SK-N-SH treated with all-trans-retinoic acid at 6 μM for 48 hours (cell line): Measurements from ENCODE around the gene LBH.

ENCODE experiments used
- ATAC-seq: fragments of 200-7000 bp; cut with Tn5 transposase; 3 replicates; pipeline ENCODE4 v1.9.1; 2020; ENCODE audit warnings: mild to moderate bottlenecking, moderate library complexity
- ARNTL ChIP-seq: fragments of 450-650 bp; formaldehyde crosslinking; IDR thresholded peaks from 2 replicates; pipeline ENCODE4 v1.5.0; 2020; ENCODE audit warnings: low read depth, mild to moderate bottlenecking, moderate library complexity, borderline replicate concordance
- BACH2 ChIP-seq: fragments of 250-450 bp; sonication (Bioruptor Pico); IDR thresholded peaks from 2 replicates; pipeline ENCODE4 v1.9.0; 2021; ENCODE audit warnings: mild to moderate bottlenecking, borderline replicate concordance
- ESRRG ChIP-seq: fragments of 250-450 bp; sonication (Bioruptor Pico); IDR thresholded peaks from 2 replicates; pipeline ENCODE4 v1.6.1; 2021; ENCODE audit warnings: mild to moderate bottlenecking
- GLIS3 ChIP-seq: fragments of 250-450 bp; sonication (Bioruptor Pico); IDR thresholded peaks from 2 replicates; pipeline ENCODE4 v1.5.0; 2020; ENCODE audit warnings: mild to moderate bottlenecking, moderate library complexity
- ISL1 ChIP-seq: fragments of 250-450 bp; sonication (Bioruptor Pico); IDR thresholded peaks from 2 replicates; pipeline ENCODE4 v2.1.2; 2022; ENCODE audit warnings: mild to moderate bottlenecking, moderate library complexity
- OSR1 ChIP-seq: fragments of 250-450 bp; sonication (Bioruptor Pico); IDR thresholded peaks from 2 replicates; pipeline ENCODE4 v1.8.0; 2022; ENCODE audit warnings: moderate library complexity, mild to moderate bottlenecking, inconsistent platforms
- PPARA ChIP-seq: fragments of 250-450 bp; sonication (Bioruptor Pico); IDR thresholded peaks from 2 replicates; pipeline ENCODE4 v1.5.0; 2020; ENCODE audit warnings: mild to moderate bottlenecking, borderline replicate concordance
- RARB ChIP-seq: fragments of 250-450 bp; sonication (Bioruptor Pico); IDR thresholded peaks from 2 replicates; pipeline ENCODE4 v1.8.0; 2021; ENCODE audit warnings: mild to moderate bottlenecking, moderate library complexity
- SNAI2 ChIP-seq: fragments of 250-450 bp; sonication (Bioruptor Pico); IDR thresholded peaks from 2 replicates; pipeline ENCODE4 v1.5.0; 2020; ENCODE audit warnings: mild to moderate bottlenecking, moderate library complexity
- TCF4 ChIP-seq: fragments of 250-450 bp; sonication (Bioruptor Pico); IDR thresholded peaks from 2 replicates; pipeline ENCODE4 v1.8.0; 2021; ENCODE audit warnings: mild to moderate bottlenecking, moderate library complexity, borderline replicate concordance
- TOX ChIP-seq: fragments of 250-450 bp; sonication (Bioruptor Pico); IDR thresholded peaks from 2 replicates; pipeline ENCODE4 v1.8.0; 2021; ENCODE audit warnings: mild to moderate bottlenecking, moderate library complexity, borderline replicate concordance
- ZC3H10 ChIP-seq: fragments of 250-450 bp; sonication (Bioruptor Pico); IDR thresholded peaks from 2 replicates; pipeline ENCODE4 v1.5.1; 2021; ENCODE audit warnings: mild to moderate bottlenecking, moderate library complexity
- ZFP3 ChIP-seq: fragments of 250-450 bp; sonication (Bioruptor Pico); IDR thresholded peaks from 2 replicates; pipeline ENCODE4 v1.5.0; 2020; ENCODE audit warnings: mild to moderate bottlenecking, moderate library complexity
- ZFP30 ChIP-seq: fragments of 450-650 bp; formaldehyde crosslinking; IDR thresholded peaks from 2 replicates; pipeline ENCODE4 v1.5.0; 2022; ENCODE audit warnings: mild to moderate bottlenecking, moderate library complexity
- ZNF565 ChIP-seq: fragments of 450-650 bp; formaldehyde crosslinking; conservative IDR thresholded peaks from 2 replicates; pipeline ENCODE4 v1.5.0; 2020; ENCODE audit warnings: low read depth, mild to moderate bottlenecking, moderate library complexity
- ZNF70 ChIP-seq: fragments of 450-650 bp; formaldehyde crosslinking; IDR thresholded peaks from 2 replicates; pipeline ENCODE4 v1.5.0; 2020; ENCODE audit warnings: mild to moderate bottlenecking, moderate library complexity
- TF ChIP-seq, protein P1 (sequence below): fragments of 250-450 bp; sonication (Bioruptor Pico); IDR thresholded peaks from 2 replicates; pipeline ENCODE4 v1.5.1; 2020; ENCODE audit warnings: low read depth, mild to moderate bottlenecking, moderate library complexity
- TF ChIP-seq, protein P2 (sequence below): fragments of 250-450 bp; sonication (Bioruptor Pico); IDR thresholded peaks from 2 replicates; pipeline ENCODE4 v1.8.0; 2021; ENCODE audit warnings: low read depth, mild to moderate bottlenecking, moderate library complexity, borderline replicate concordance
- TF ChIP-seq, protein P3 (sequence below): fragments of 250-450 bp; sonication (Bioruptor Pico); IDR thresholded peaks from 2 replicates; pipeline ENCODE4 v1.8.0; 2020; ENCODE audit warnings: mild to moderate bottlenecking, moderate library complexity, borderline replicate concordance
- TF ChIP-seq, protein P4 (sequence below): fragments of 250-450 bp; sonication (Bioruptor Pico); IDR thresholded peaks from 2 replicates; pipeline ENCODE4 v1.5.1; 2021; ENCODE audit warnings: mild to moderate bottlenecking, moderate library complexity
- TF ChIP-seq, protein P5 (sequence below): fragments of 250-450 bp; sonication (Bioruptor Pico); IDR thresholded peaks from 2 replicates; pipeline ENCODE4 v1.5.0; 2020; ENCODE audit warnings: mild to moderate bottlenecking, moderate library complexity

The LBH gene

DNA sequence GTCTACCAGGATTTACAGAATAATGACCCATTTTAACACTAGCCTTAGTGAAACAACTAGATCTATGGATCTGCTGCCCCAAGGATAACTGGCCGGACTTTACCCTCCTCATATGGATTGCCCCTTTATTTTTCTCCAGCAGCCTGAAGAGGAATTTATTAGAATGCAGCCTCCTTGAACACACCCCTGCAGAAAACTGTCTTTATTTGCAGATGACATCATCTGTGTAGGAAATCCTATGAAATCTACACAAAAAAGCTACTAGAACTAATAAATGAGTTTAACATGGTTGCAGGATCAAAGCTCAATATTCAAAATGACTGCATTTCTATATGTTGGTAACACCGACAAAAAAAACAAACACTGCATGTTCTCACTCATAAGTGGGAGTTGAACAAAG lies 29.6 kb downstream of the LBH start:
- no peak for ATAC-seq
- TF ChIP-seq, protein P1, sequence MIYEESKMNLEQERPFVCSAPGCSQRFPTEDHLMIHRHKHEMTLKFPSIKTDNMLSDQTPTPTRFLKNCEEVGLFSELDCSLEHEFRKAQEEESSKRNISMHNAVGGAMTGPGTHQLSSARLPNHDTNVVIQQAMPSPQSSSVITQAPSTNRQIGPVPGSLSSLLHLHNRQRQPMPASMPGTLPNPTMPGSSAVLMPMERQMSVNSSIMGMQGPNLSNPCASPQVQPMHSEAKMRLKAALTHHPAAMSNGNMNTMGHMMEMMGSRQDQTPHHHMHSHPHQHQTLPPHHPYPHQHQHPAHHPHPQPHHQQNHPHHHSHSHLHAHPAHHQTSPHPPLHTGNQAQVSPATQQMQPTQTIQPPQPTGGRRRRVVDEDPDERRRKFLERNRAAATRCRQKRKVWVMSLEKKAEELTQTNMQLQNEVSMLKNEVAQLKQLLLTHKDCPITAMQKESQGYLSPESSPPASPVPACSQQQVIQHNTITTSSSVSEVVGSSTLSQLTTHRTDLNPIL: no peak
- no peak for TF ChIP-seq ZC3H10
- TF ChIP-seq PPARA: no peak
- TF ChIP-seq ZNF70: no peak
- TF ChIP-seq, protein P2, sequence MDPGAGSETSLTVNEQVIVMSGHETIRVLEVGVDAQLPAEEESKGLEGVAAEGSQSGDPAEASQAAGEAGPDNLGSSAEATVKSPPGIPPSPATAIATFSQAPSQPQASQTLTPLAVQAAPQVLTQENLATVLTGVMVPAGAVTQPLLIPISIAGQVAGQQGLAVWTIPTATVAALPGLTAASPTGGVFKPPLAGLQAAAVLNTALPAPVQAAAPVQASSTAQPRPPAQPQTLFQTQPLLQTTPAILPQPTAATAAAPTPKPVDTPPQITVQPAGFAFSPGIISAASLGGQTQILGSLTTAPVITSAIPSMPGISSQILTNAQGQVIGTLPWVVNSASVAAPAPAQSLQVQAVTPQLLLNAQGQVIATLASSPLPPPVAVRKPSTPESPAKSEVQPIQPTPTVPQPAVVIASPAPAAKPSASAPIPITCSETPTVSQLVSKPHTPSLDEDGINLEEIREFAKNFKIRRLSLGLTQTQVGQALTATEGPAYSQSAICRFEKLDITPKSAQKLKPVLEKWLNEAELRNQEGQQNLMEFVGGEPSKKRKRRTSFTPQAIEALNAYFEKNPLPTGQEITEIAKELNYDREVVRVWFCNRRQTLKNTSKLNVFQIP (CRISPR knock-in tag): no peak
- TF ChIP-seq, protein P3, sequence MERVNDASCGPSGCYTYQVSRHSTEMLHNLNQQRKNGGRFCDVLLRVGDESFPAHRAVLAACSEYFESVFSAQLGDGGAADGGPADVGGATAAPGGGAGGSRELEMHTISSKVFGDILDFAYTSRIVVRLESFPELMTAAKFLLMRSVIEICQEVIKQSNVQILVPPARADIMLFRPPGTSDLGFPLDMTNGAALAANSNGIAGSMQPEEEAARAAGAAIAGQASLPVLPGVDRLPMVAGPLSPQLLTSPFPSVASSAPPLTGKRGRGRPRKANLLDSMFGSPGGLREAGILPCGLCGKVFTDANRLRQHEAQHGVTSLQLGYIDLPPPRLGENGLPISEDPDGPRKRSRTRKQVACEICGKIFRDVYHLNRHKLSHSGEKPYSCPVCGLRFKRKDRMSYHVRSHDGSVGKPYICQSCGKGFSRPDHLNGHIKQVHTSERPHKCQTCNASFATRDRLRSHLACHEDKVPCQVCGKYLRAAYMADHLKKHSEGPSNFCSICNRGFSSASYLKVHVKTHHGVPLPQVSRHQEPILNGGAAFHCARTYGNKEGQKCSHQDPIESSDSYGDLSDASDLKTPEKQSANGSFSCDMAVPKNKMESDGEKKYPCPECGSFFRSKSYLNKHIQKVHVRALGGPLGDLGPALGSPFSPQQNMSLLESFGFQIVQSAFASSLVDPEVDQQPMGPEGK: no peak
- TF ChIP-seq BACH2 (CRISPR knock-in tag): no peak
- no peak for TF ChIP-seq ESRRG (CRISPR knock-in tag)
- no peak for TF ChIP-seq OSR1 (CRISPR knock-in tag)
- TF ChIP-seq, protein P4, sequence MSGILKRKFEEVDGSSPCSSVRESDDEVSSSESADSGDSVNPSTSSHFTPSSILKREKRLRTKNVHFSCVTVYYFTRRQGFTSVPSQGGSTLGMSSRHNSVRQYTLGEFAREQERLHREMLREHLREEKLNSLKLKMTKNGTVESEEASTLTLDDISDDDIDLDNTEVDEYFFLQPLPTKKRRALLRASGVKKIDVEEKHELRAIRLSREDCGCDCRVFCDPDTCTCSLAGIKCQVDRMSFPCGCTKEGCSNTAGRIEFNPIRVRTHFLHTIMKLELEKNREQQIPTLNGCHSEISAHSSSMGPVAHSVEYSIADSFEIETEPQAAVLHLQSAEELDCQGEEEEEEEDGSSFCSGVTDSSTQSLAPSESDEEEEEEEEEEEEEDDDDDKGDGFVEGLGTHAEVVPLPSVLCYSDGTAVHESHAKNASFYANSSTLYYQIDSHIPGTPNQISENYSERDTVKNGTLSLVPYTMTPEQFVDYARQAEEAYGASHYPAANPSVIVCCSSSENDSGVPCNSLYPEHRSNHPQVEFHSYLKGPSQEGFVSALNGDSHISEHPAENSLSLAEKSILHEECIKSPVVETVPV: no peak
- TF ChIP-seq ZFP3 (CRISPR knock-in tag): no peak
- no peak for TF ChIP-seq ISL1 (CRISPR knock-in tag)
- TF ChIP-seq TOX (CRISPR knock-in tag): no peak
- TF ChIP-seq SNAI2: no peak
- no peak for TF ChIP-seq ZFP30 (CRISPR knock-in tag)
- TF ChIP-seq RARB: no peak
- no peak for TF ChIP-seq GLIS3 (CRISPR knock-in tag)
- no peak for TF ChIP-seq ARNTL (CRISPR knock-in tag)
- TF ChIP-seq, protein P5, sequence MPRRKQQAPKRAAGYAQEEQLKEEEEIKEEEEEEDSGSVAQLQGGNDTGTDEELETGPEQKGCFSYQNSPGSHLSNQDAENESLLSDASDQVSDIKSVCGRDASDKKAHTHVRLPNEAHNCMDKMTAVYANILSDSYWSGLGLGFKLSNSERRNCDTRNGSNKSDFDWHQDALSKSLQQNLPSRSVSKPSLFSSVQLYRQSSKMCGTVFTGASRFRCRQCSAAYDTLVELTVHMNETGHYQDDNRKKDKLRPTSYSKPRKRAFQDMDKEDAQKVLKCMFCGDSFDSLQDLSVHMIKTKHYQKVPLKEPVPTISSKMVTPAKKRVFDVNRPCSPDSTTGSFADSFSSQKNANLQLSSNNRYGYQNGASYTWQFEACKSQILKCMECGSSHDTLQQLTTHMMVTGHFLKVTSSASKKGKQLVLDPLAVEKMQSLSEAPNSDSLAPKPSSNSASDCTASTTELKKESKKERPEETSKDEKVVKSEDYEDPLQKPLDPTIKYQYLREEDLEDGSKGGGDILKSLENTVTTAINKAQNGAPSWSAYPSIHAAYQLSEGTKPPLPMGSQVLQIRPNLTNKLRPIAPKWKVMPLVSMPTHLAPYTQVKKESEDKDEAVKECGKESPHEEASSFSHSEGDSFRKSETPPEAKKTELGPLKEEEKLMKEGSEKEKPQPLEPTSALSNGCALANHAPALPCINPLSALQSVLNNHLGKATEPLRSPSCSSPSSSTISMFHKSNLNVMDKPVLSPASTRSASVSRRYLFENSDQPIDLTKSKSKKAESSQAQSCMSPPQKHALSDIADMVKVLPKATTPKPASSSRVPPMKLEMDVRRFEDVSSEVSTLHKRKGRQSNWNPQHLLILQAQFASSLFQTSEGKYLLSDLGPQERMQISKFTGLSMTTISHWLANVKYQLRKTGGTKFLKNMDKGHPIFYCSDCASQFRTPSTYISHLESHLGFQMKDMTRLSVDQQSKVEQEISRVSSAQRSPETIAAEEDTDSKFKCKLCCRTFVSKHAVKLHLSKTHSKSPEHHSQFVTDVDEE (CRISPR knock-in tag): no peak
- TF ChIP-seq ZNF565 (CRISPR knock-in tag): no peak

DNA sequence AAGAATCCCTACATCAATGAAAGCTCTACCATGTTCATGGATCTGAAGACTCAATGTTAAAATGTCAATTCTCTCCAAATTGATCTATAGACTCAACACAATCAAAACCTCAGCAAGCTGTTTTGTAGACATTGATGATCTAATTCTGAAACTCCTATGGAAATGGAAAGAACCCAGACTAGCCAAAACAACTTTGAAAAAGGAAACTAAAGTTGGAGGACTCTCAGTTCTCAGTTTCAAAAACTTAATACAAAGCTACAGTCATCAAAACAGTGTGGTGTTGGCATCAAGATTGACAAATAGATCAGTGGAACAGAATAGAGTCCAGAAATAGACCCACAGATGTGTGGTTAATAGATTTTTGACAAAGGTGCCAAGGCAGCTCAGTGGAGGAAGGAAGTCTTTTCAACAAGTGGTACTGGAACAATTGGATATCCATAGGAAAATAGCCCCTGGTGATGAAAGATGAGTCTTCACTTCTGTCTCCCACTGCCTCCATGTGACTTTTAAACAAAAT lies 30.4 kb downstream of the LBH start:
- TF ChIP-seq ZFP3 (CRISPR knock-in tag): peak; percentile 84
- no peak for TF ChIP-seq ZFP30 (CRISPR knock-in tag)
- no peak for ATAC-seq

DNA sequence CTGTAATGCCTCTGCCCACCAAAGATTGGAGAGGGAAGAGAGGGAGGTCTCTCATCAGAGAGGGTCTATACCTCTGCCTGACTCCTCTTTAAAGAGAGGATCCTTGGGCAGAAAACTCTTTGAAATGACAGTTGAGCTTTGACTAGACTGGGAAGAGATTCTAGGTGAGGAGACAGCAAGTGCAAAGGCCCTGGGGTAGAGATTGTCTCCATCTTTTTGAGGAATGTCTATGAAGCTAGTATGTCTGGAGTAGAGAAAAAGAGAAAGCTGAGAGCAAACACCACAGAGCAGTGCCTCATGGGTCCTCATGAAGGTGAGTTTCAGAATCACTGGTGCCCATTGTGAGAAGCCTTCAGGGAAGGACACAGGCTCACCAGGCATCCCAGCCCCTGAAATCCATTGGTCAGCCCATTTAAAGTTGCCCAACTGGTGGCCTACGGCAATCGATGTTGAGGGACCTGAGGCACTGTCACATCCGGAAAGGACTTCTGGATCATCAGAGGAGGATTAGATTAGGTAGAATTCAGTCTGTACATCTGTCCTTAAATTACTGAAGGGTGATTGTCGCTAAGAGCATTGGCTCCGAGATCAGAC lies 31.5 kb downstream of the LBH start:
- no peak for TF ChIP-seq TCF4 (CRISPR knock-in tag)
- TF ChIP-seq, protein P2 (CRISPR knock-in tag): no peak
- no peak for ATAC-seq
